22Rv1 (cell line): ENCODE data around the gene KCNQ1.

ENCODE experiments used
- H3K27ac ChIP-seq: fragments of 450-650 bp; 2 replicates; pipeline ENCODE4 v1.5.1; 2017
- CTCF ChIP-seq: fragments of 450-650 bp; IDR thresholded peaks from 2 replicates; pipeline ENCODE4 v1.5.1; 2017; ENCODE audit warnings: mild to moderate bottlenecking
- ZFX ChIP-seq: fragments of 450-650 bp; IDR thresholded peaks from 2 replicates; pipeline ENCODE4 v1.6.1; 2017; ENCODE audit warnings: antibody characterized with exemption, borderline replicate concordance

Gene KCNQ1

GRCh38 chr11:2867142-2867541 is 422.3 kb downstream of the KCNQ1 start:
- no peak for TF ChIP-seq ZFX
- TF ChIP-seq CTCF: no peak
- H3K27ac ChIP-seq: no peak overlapping the region

- TF ChIP-seq CTCF (no peak), ZFX (no peak)
- no peak overlapping the region for H3K27ac ChIP-seq
Observed at GRCh38 chr11:2867722-2868505, 423.1 kb downstream of the KCNQ1 start.

- TF ChIP-seq CTCF (no peak), ZFX (no peak)
- no peak overlapping the region for H3K27ac ChIP-seq
Observed at GRCh38 chr11:2868506-2869133, 423.8 kb downstream of the KCNQ1 start.

GRCh38 chr11:2869134-2869526 is 424.3 kb downstream of the KCNQ1 start:
- H3K27ac ChIP-seq: no peak overlapping the region
- TF ChIP-seq ZFX (no peak), CTCF (no peak)

- no peak overlapping the region for H3K27ac ChIP-seq
- TF ChIP-seq ZFX (no peak), CTCF (no peak)
Observed at GRCh38 chr11:2869561-2870427, 425.0 kb downstream of the KCNQ1 start.

- no peak for TF ChIP-seq ZFX
- no peak overlapping the region for H3K27ac ChIP-seq
Observed at GRCh38 chr11:2870460-2870859, 425.7 kb downstream of the KCNQ1 start.

- H3K27ac ChIP-seq: no peak overlapping the region
- TF ChIP-seq ZFX (no peak), CTCF (no peak)
Observed at GRCh38 chr11:2870969-2871680, 426.3 kb downstream of the KCNQ1 start.
